Measurements from ENCODE around the gene CHMP4A.

The CHMP4A gene

DNA sequence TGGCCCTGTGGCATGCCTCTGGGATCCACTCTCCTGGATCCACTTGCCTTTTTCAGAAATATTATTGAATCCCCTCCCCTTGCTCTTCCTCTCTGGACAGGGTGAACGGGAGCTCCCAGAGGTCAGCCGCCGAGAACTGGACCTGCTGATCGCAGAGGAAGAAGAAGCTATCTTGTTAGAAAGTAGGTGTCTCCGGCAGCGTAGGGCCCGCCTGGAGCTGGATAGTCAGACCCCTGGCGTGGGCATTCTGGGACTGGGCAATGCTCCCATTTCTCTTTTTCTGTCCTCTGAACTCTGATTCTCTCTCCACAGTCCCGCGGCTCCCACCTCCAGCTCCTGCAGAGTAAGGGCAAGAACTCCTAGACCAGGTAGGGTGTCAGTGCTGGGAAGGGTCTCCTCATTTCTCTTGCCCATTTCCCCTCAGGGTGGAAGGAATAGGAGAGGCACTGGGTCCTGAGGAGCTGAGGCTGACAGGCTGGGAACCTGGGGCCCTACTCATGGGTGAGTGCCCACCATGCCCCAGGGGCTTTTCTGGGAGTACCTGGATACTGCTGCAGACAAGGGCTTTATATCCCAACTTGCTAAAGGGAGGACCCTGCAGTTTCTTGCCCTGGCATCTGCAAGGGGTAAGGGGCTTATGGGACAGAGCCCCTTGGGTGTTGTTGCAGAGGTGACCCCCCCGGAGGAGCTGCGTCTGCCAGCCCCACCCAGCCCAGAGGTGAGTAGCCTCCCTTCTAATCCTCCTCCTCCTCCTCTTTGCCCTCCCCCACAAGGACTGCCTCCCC is 36.1 kb downstream of the CHMP4A start:
- no peak for DNase-seq

DNA sequence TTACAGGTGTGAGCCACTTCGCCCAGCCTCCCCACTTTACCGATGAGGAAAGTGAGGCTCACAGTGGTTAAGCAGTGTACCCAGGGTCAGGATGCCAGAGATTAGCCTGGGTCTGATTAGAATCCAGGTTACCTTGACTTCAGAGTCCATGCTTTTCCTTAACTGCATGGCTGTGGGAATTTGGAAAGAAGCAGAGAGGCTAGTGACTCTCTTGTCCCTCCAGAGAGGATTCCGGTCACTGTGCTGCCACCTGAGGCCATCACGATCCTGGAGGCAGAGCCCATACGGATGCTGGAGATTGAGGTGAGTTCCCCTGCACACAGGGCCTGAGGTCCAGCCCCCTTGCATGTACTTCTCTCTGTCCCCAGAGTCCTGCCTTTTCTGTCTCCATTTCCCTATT is 36.7 kb downstream of the CHMP4A start:
- DNase-seq: no peak

DNA sequence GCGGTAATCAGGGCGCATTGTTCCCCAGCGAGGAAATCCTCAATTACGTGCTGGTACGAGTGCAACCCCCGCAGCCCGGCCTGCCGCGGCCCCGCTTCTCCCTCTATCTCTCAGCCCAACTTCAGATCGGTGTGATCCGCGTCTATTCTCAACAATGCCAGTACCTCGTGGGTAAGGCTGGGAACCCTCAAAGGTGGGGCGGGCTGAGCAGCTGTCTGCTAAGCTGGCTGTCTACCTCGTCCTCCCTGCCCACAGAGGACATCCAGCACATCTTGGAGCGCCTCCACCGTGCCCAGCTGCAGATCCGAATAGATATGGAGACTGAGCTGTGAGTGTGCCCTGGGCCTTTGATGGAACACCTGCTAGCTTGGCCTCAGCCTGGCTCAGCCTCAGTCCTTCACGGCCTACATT is 40.4 kb downstream of the CHMP4A start:
- DNase-seq: no peak

DNA sequence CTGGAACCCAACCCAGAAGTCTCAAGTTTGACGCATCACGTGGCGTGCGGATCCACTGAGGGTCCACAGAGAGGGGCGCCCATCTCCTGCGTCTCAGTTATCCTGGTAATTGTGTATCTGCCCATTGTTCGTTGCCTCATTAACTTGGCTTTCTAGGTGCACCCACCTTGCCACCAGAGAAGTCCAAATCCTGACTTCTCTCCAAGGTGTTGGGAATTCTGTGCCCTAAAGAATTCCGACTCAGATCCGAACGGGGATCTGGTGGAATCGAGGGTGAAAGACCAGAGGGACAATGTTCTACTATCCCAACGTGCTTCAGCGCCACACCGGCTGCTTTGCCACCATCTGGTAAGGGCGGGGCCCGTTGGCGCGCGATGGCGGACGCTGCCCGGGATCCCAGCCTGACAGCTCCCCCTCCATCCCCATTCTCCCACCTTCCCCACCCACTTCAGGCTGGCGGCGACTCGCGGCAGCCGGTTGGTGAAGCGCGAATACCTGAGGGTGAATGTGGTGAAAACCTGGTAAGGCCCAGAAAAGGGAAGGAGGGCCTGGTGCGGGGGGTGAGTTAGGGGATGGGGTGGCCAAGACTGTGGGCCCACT is 40.9 kb downstream of the CHMP4A start:
- DNase-seq: no peak

DNA sequence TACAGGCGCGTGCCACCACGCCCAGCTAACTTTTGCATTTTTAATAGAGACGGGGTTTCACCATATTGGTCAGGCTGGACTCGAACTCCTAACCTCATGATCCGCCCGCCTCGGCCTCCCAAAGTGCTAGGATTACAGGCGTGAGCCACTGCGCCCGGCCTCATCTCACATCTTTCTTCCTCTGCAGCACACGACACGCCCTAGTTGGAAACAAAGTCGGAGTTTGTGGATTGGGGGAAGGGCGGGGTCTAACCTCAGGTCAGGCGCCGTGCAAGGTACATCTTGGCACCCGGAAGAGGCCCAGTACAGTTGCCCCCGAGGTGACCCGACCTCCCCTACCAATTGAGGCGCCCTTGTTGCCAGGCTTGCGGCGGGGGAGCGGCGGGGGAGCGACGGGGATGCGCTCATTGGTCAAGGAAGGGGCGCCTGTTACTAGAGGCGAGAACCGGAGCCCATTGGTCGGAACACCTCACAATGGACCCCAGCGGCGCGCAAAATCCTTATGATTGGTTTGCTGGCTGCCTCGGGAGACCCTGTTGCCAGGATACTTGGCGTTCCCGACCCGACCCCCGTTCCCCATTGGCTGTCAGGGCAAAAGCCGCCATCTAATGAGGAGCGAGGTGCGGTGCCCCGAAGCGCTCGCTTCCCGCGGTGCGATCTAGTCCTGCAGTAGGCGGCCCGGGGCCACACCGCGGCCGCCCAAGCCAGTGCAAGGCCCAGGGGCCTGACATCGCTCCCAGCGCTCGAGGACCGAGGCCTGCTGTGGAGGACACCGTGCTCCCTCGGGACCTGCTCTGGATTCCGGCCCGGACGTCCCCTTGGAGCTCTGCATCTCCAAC is 41.6 kb downstream of the CHMP4A start, which contains the start of gene REC8:
Gene REC8 (plus strand): TSS at position 659 of the 839 bp plus-strand sequence. CDS start 473 bp downstream, outside the sequence.
- peak; percentile 94 for DNase-seq

DNA sequence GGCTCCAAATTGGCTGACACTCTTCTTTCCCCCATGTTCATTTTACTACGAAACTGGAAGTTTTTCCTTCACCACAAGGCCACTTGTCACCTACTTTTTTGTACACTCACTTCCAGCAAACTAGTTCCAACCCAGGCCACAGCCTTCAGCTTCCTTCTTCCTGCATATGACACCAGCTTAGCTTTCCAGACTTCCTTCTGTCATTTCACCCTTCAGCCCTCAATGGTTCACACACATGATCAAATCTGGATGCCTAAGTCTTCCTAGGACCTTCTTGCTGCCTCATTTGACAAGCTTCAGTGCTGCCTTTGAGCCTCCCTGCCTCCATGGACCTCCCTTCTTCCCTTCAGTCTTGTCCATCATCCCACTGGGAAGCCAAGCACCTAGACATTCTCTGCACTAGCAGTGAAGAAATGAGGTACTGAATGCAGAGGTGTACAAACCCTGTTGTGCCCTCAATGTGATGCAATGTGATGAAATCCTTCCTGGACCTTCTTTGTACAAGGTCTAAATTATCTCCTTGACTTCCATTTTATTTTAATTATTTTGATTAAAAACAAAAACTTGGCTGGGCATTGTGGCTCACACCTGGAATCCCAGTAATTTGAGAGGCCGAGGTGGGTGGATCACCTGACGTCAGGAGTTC is 45.7 kb downstream of the CHMP4A start:
- peak; percentile 57 for DNase-seq

DNA sequence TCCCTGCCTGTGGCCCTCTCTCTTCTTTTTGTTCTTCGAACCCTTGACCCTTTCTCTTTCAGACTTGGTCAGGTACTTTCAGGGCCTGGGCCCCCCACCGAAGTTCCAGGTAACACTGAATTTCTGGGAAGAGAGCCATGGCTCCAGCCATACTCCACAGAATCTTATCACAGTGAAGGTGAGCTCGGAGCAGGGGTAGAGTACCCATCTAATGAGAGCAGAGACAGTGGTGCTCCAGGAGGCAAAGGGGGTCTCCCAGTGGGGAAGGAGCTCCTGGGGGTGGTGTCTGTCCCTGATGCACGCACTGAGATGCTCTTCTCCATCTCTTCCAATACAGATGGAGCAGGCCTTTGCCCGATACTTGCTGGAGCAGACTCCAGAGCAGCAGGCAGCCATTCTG is 47.5 kb downstream of the CHMP4A start:
- no peak for DNase-seq

DNA sequence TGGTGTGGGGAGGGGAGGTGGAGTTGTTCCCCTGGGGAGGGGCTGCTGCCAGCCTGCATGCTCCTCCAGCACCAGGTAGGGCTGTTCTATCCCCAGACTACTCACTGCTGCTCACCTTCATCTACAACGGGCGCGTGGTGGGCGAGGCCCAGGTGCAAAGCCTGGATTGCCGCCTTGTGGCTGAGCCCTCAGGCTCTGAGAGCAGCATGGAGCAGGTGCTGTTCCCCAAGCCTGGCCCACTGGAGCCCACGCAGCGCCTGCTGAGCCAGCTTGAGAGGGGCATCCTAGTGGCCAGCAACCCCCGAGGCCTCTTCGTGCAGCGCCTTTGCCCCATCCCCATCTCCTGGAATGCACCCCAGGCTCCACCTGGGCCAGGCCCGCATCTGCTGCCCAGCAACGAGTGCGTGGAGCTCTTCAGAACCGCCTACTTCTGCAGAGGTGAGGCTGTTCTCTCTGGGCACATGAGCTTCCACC is 48.7 kb downstream of the CHMP4A start:
- DNase-seq: no peak

DNA sequence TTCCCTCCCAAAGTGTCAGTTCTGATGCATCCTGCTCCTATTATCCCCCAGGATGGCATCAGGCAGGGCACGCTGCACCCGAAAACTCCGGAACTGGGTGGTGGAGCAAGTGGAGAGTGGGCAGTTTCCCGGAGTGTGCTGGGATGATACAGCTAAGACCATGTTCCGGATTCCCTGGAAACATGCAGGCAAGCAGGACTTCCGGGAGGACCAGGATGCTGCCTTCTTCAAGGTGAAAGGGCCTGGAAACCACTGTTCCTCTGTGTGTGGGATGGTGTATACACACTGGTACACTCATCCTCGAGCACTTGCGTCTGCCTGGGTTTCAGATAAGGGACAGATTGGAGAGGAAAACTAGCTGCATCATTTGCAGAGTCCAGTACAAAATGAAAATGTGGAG is 51.2 kb downstream of the CHMP4A start:
- DNase-seq: no peak

DNA sequence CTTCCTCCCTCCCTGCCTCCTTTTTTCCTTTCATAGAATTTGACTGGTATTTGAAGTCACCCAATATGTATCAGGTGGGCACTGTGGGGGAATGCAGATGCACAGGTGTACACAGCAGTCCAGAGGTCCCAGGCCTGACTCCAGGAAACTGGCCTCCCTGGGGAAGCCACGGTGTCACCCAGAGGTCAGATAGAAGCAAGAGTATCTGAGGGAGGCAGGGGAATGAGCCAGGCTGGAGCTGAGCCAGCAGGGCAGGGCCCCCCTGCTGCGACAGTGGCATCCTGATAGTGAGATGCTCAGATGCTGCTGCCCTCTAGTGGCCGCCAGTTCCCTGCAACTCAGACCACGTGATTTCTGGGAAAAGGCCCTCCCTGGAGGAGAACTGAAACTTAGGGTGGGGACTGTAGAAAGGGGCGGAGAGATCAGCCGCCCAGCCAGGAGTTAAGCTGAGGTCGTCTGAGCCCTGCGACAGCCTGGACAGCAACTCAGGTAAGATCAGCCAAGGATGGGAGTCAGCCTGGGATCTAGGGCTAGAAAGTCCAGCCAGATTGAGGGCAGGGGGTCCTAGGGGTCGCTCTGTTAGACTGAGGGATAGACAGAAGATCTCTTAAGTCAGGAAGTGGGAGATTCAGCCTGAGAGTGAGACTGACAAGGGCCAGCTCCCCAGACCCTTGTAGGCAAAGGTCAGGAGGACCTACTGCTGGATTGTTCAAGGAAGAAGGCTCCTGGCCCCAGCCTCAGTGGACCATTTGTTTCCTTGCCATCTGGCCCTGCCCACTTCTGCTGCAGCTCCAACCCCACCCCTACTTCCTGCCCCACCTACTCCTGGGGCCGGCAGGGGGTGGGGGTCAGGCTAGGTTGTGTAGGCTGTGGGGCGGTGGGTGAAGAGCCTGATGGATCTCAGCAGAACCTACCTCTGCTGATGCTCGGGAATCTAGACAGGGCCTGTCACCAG is 52.2 kb downstream of the CHMP4A start, which contains the start of gene IRF9:
Gene IRF9 (plus strand): TSS at position 416 of the 955 bp plus-strand sequence. CDS start 880 bp downstream, outside the sequence.
- peak; percentile 98 for DNase-seq

DNA sequence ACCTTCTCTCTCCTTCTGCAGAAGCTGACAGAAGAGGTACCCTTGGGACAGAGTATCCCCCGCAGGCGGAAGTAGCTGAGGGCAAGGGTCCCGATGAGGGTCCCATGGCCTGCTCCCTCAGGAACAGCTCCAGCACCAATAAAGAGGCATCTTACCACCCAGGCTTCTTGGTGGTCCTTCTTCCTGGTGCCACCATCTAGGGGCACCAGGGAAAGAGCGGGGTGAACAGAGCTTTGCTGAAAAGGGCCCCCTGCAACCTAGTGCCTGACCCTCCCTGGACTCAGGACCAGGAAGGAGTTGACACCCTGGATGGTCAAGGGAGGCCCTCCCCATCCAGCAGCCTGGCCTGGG is 52.8 kb downstream of the CHMP4A start:
- no peak for DNase-seq

DNA sequence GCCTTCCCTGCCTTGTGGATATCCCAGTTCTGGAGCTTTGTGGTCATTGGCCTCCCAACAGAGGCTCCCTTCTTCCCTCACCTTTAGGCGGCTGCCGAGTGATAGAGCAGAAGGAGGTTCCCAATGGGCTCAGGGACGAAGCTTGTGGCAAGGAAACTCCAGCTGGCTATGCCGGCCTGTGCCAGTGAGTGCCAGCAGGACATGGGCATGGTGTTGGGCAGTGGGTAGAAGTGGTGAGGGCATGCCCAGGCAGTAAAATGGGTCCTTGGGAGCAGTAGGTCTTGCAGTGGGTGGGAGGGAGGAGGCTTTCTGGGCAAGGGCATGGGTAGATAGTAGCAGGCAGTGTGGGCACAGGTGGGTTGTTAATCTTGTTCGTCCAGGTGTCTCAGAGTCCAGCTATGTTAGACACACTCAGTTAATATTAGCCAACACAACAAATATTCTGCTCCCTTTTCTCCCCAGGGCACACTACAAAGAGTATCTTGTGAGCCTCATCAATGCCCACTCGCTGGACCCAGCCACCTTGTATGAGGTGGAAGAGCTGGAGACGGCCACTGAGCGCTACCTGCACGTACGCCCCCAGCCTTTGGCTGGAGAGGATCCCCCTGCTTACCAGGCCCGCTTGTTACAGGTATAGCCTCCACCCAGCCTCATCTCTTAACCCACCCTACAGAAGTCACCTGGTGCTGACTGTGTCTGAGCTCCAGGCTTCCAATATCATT is 53.4 kb downstream of the CHMP4A start:
- no peak for DNase-seq
